Smooth muscle cell of bladder (primary cell): ENCODE data around the gene CRACR2A. TPM values are rescaled to one million over a fixed set of nuclear protein-coding genes. Genes with fewer than 3 reads are reported as not detected.

Source experiments
- total RNA-seq: library from RNA; depleted of rRNA; stranded (reverse); fragments of >200 nt; gene quantifications from 2 replicates; pipeline ENCODE4 v1.2.3, GENCODE V29; 2014

The CRACR2A gene, protein sequence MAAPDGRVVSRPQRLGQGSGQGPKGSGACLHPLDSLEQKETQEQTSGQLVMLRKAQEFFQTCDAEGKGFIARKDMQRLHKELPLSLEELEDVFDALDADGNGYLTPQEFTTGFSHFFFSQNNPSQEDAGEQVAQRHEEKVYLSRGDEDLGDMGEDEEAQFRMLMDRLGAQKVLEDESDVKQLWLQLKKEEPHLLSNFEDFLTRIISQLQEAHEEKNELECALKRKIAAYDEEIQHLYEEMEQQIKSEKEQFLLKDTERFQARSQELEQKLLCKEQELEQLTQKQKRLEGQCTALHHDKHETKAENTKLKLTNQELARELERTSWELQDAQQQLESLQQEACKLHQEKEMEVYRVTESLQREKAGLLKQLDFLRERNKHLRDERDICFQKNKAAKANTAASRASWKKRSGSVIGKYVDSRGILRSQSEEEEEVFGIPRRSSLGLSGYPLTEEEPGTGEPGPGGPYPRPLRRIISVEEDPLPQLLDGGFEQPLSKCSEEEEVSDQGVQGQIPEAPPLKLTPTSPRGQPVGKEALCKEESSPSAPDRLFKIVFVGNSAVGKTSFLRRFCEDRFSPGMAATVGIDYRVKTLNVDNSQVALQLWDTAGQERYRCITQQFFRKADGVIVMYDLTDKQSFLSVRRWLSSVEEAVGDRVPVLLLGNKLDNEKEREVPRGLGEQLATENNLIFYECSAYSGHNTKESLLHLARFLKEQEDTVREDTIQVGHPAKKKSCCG
- 5.1 and 9.0 TPM in 2 replicates for total RNA-seq

DNA sequence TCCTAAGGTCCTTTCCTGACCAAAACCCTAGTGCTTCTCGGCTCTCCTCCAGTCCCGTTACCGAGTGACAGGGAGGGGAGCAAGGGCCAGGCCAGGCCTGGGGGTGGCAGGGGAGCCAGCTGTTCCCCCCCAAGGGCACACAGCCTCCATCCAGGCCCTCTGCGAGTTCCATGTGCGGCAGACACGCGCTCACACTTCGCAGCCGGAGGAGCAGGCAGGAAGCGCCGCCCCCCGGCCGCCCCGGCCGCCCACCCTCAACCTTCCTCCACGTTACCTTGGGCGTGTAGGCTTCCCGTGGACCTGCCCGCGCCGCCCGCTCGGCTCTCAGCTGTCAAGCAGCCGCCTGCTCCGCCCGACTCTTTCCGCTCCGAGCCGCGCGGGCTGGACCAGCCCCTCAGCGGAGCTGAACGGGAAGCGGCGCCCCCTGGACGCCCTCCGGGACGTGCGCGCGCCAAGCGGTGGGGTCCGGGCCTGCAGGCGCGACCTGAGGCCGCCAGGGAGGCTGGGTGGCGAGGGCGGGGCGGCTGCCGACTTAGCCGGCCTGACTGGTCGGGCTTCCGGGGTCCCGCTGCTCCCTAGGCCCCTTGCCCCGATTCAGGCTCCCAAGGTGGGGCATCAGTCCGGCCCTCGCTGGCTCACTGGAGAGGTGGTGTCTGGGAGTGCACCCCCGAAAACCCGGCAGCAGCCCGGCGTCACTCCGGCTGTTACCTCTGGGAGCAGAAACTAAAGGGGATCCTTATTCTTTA, at the start of gene CRACR2A:
TSS of gene CRACR2A (minus strand) at position 369 of the 746 bp plus-strand sequence. CDS start 56,110 bp downstream, outside the sequence.

Other genes with a start within 250 kb of the CRACR2A start
- gene PARP11, start 120.3 kb upstream of the CRACR2A start, total RNA-seq: 3.7 and 4.0 TPM in 2 replicates